ENCODE data around the gene IL18R1. TPM values are rescaled to one million over a fixed set of nuclear protein-coding genes. Genes with fewer than 3 reads are reported as not detected.

Gene IL18R1
- polyA plus RNA-seq (2011; rRNA removed) = 2.6 and 3.5 TPM in 2 replicates
- 0.44 and 0.66 TPM in 2 replicates for polyA plus RNA-seq (2012; cell fraction: cytosol; rRNA removed)
- 0.53 and 1.5 TPM in 2 replicates for polyA plus RNA-seq (2012; cell fraction: nucleus; rRNA removed)
- polyA plus RNA-seq (2017; fragmentation: RNase III; extraction: RNeasy Plus Mini Kit Qiagen cat#74134 plus additional on column Dnase treatment) = 0.73 to 0.99 TPM (median 0.87 TPM) in 3 replicates
- polyA minus RNA-seq (2011; rRNA and poly(A)+ RNA removed) = 1.4 and 2.4 TPM in 2 replicates

GRCh38 chr2:102355526-102356380 is at the start of gene IL18R1:
Gene IL18R1, plus strand, starts transcription at chr2:102355796. Its CDS starts 6,865 bp downstream, at chr2:102362661.
- FAIRE-seq (no peak), DNase-seq (ENCODE audit: low read depth in 1 of 2, low spot score in 1 of 2) (peak; percentile 58 to 73), ATAC-seq (peak; percentile 100)
- CTCF ChIA-PET = interaction anchor here (0.6 to 1.5 kb wide), 27 partner anchors 11 to 1055 kb away, joined by 3 to 11 read pairs (median 4); partner anchors contain the start of gene IL1R1
- Histone ChIP-seq H3K4me3 (peak within 1 kb of the TSS; percentile 57), H3K4me2 (peak within 1 kb of the TSS; percentile 86), H3K4me1 (no peaks in the 10 kb centered on the region), H3K27ac (peak within 1 kb of the TSS; percentile 76 to 94), H3K9me3 (no peaks in the 10 kb centered on the region)
- POLR2A ChIA-PET = interaction anchor here (0.7 kb wide), 2 partner anchors 174 to 608 kb away, joined by 5 to 7 read pairs; no protein-coding TSS in a partner anchor
- 3% methylated on average over 37 of the region's 69 CpGs for WGBS (ENCODE audit: missing lambda C conversion rate)
- TF ChIP-seq EHMT2 (IDR thresholded peaks at IDR 0.05; ENCODE audit: low read depth) = no peak
- TF ChIP-seq, protein P1, sequence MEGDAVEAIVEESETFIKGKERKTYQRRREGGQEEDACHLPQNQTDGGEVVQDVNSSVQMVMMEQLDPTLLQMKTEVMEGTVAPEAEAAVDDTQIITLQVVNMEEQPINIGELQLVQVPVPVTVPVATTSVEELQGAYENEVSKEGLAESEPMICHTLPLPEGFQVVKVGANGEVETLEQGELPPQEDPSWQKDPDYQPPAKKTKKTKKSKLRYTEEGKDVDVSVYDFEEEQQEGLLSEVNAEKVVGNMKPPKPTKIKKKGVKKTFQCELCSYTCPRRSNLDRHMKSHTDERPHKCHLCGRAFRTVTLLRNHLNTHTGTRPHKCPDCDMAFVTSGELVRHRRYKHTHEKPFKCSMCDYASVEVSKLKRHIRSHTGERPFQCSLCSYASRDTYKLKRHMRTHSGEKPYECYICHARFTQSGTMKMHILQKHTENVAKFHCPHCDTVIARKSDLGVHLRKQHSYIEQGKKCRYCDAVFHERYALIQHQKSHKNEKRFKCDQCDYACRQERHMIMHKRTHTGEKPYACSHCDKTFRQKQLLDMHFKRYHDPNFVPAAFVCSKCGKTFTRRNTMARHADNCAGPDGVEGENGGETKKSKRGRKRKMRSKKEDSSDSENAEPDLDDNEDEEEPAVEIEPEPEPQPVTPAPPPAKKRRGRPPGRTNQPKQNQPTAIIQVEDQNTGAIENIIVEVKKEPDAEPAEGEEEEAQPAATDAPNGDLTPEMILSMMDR (IDR thresholded peaks at IDR 0.05) = peak; percentile 86
- TF ChIP-seq TP53 (CRISPR knock-in tag; IDR thresholded peaks at IDR 0.05) = no peak
- no peak for TF ChIP-seq JUN (IDR thresholded peaks at IDR 0.05)
- TF ChIP-seq SREBF2 (IDR thresholded peaks at IDR 0.05) = no peak
- no peak for TF ChIP-seq NFE2L2 (conservative IDR thresholded peaks at IDR 0.05; ENCODE audit: low read length)
- TF ChIP-seq JUNB (IDR thresholded peaks at IDR 0.05) = no peak
- TF ChIP-seq, protein P2, sequence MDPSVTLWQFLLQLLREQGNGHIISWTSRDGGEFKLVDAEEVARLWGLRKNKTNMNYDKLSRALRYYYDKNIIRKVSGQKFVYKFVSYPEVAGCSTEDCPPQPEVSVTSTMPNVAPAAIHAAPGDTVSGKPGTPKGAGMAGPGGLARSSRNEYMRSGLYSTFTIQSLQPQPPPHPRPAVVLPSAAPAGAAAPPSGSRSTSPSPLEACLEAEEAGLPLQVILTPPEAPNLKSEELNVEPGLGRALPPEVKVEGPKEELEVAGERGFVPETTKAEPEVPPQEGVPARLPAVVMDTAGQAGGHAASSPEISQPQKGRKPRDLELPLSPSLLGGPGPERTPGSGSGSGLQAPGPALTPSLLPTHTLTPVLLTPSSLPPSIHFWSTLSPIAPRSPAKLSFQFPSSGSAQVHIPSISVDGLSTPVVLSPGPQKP (IDR thresholded peaks at IDR 0.05; ENCODE audit: low read depth, low read length) = no peak
- TF ChIP-seq PHF8 (IDR thresholded peaks at IDR 0.05; ENCODE audit: borderline replicate concordance, low read depth) = peak; percentile 41; the same call in 1 of the 2 replicates
- no peak for TF ChIP-seq POLR2A (IDR thresholded peaks at IDR 0.05; ENCODE audit: low read length)
- no peak for TF ChIP-seq CBX8 (IDR thresholded peaks at IDR 0.05)
- TF ChIP-seq, protein P3, sequence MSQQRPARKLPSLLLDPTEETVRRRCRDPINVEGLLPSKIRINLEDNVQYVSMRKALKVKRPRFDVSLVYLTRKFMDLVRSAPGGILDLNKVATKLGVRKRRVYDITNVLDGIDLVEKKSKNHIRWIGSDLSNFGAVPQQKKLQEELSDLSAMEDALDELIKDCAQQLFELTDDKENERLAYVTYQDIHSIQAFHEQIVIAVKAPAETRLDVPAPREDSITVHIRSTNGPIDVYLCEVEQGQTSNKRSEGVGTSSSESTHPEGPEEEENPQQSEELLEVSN (IDR thresholded peaks at IDR 0.05; ENCODE audit: borderline replicate concordance, low read depth) = no peak
- TF ChIP-seq NR3C1 (IDR thresholded peaks at IDR 0.05) = no peak
- TF ChIP-seq HOXB5 (CRISPR knock-in tag; IDR thresholded peaks at IDR 0.05) = no peak
- no peak for TF ChIP-seq ZSCAN20 (CRISPR knock-in tag; IDR thresholded peaks at IDR 0.05)
- TF ChIP-seq MAZ (IDR thresholded peaks at IDR 0.05; ENCODE audit: borderline replicate concordance, low read depth, low read length) = no peak
- no peak for TF ChIP-seq HOXB13 (CRISPR knock-in tag; IDR thresholded peaks at IDR 0.05; ENCODE audit: low read depth)
- no peak for TF ChIP-seq ZNF302 (CRISPR knock-in tag; IDR thresholded peaks at IDR 0.05)
- TF ChIP-seq KDM5A (IDR thresholded peaks at IDR 0.05) = no peak
- TF ChIP-seq CEBPB (IDR thresholded peaks at IDR 0.05) = no peak
- TF ChIP-seq ESRRA (IDR thresholded peaks at IDR 0.05; ENCODE audit: borderline replicate concordance, low read length) = no peak
- TF ChIP-seq HOXA7 (CRISPR knock-in tag; IDR thresholded peaks at IDR 0.05) = no peak
- no peak for TF ChIP-seq FOSL2 (IDR thresholded peaks at IDR 0.05)
- no peak for TF ChIP-seq FOSL2 (CRISPR knock-in tag; IDR thresholded peaks at IDR 0.05)
- TF ChIP-seq GATA3 (IDR thresholded peaks at IDR 0.05; ENCODE audit: borderline replicate concordance) = no peak
- TF ChIP-seq ZC3H11A (IDR thresholded peaks at IDR 0.05) = no peak
- no peak for TF ChIP-seq RARB (CRISPR knock-in tag; IDR thresholded peaks at IDR 0.05)
- TF ChIP-seq TFCP2L1 (CRISPR knock-in tag; IDR thresholded peaks at IDR 0.05) = no peak
- TF ChIP-seq, protein P4, sequence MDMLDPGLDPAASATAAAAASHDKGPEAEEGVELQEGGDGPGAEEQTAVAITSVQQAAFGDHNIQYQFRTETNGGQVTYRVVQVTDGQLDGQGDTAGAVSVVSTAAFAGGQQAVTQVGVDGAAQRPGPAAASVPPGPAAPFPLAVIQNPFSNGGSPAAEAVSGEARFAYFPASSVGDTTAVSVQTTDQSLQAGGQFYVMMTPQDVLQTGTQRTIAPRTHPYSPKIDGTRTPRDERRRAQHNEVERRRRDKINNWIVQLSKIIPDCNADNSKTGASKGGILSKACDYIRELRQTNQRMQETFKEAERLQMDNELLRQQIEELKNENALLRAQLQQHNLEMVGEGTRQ (IDR thresholded peaks at IDR 0.05) = no peak
- TF ChIP-seq, protein P5, sequence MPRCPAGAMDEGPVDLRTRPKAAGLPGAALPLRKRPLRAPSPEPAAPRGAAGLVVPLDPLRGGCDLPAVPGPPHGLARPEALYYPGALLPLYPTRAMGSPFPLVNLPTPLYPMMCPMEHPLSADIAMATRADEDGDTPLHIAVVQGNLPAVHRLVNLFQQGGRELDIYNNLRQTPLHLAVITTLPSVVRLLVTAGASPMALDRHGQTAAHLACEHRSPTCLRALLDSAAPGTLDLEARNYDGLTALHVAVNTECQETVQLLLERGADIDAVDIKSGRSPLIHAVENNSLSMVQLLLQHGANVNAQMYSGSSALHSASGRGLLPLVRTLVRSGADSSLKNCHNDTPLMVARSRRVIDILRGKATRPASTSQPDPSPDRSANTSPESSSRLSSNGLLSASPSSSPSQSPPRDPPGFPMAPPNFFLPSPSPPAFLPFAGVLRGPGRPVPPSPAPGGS (IDR thresholded peaks at IDR 0.05) = no peak
- no peak for TF ChIP-seq ZFP36 (IDR thresholded peaks at IDR 0.05; ENCODE audit: borderline replicate concordance, partially characterized antibody)
- TF ChIP-seq, protein P6, sequence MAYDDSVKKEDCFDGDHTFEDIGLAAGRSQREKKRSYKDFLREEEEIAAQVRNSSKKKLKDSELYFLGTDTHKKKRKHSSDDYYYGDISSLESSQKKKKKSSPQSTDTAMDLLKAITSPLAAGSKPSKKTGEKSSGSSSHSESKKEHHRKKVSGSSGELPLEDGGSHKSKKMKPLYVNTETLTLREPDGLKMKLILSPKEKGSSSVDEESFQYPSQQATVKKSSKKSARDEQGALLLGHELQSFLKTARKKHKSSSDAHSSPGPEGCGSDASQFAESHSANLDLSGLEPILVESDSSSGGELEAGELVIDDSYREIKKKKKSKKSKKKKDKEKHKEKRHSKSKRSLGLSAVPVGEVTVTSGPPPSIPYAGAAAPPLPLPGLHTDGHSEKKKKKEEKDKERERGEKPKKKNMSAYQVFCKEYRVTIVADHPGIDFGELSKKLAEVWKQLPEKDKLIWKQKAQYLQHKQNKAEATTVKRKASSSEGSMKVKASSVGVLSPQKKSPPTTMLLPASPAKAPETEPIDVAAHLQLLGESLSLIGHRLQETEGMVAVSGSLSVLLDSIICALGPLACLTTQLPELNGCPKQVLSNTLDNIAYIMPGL (CRISPR knock-in tag; IDR thresholded peaks at IDR 0.05; ENCODE audit: borderline replicate concordance) = peak; percentile 93
- TF ChIP-seq SMC3 (IDR thresholded peaks at IDR 0.05) = peak; percentile 85
- no peak for TF ChIP-seq NPAS2 (CRISPR knock-in tag; IDR thresholded peaks at IDR 0.05; ENCODE audit: borderline replicate concordance)
